Heart left ventricle (tissue), 13 donors: ENCODE results near the gene LRRN4.

Experiments
- CTCF ChIP-seq, 12 donors: fragments of 200-600 bp; sonication (generic) in 4 of 12; IDR thresholded peaks; one replicate each; pipeline versions ENCODE4 v1.5.0 to v1.8.0; 2018 to 2022; ENCODE audit warnings: antibody characterized with exemption in 12 of 12, mild to moderate bottlenecking in 5 of 12
- POLR2A ChIP-seq, 2 donors: fragments of 450-650 bp; IDR thresholded peaks; one replicate each; pipeline ENCODE4 v1.6.1; 2017; ENCODE audit warnings: antibody characterized with exemption in 2 of 2, mild to moderate bottlenecking in 2 of 2, moderate library complexity in 2 of 2
- donor health status: ischemic (EF 13 %, LVEDD 7.1; RV severe dilation, severe dysfunction).
- donor health status: DM: no; HTN: yes; CAD: no.
- donor health status: DM: no; HTN: no; CAD: no.
- donor health status: ischemic (EF 25% LVEDD 6.9; RV normal size, moderate dysfunction).
- donor health status: ischemic (EF 25% LVEDD 5.7; RV mildly dilated, moderate dysfunction).
- donor health status: ischemic (EF 35%, LVEDD 5.7; RV mildly dilated, moderate dysfunction).
- donor health status: nonischemic (EF 11% LVEDD 7.7; RV severe dilation, severe dysfunction).
- donor health status: DM: yes; HTN: yes; CAD: no.
- donor health status: PGD.
- donor health status: ischemic (EF 29% LVEDD 5.4; RV normal size, mild dysfunction).
- donor health status: nonischemic (EF 23%, LVEDD 6.1; RV moderate dilation, normal function).

GRCh38 chr20:6036213-6036612 is 17.6 kb downstream of the LRRN4 start:
- TF ChIP-seq CTCF (IDR thresholded peaks at IDR 0.05) (no peak), POLR2A (IDR thresholded peaks at IDR 0.05) (no peak)
